NCI-H748 treated with DMSO at 0.1 percent for 48 hours (cell line): ENCODE data around the gene FXYD3.
"Not testable (repeated sequence)": the region's sequence is repeated elsewhere in the genome, so short reads cannot be mapped to it uniquely, and the experiment has no call there.

ENCODE experiments used
- DNase-seq: peaks from one replicate; lab custom pipeline; 2025; lab: John Stamatoyannopoulos, UW

Gene FXYD3

GRCh38 chr19:35125270-35125717 lies 9.7 kb downstream of the FXYD3 start:
- DNase-seq = no peak

DNA sequence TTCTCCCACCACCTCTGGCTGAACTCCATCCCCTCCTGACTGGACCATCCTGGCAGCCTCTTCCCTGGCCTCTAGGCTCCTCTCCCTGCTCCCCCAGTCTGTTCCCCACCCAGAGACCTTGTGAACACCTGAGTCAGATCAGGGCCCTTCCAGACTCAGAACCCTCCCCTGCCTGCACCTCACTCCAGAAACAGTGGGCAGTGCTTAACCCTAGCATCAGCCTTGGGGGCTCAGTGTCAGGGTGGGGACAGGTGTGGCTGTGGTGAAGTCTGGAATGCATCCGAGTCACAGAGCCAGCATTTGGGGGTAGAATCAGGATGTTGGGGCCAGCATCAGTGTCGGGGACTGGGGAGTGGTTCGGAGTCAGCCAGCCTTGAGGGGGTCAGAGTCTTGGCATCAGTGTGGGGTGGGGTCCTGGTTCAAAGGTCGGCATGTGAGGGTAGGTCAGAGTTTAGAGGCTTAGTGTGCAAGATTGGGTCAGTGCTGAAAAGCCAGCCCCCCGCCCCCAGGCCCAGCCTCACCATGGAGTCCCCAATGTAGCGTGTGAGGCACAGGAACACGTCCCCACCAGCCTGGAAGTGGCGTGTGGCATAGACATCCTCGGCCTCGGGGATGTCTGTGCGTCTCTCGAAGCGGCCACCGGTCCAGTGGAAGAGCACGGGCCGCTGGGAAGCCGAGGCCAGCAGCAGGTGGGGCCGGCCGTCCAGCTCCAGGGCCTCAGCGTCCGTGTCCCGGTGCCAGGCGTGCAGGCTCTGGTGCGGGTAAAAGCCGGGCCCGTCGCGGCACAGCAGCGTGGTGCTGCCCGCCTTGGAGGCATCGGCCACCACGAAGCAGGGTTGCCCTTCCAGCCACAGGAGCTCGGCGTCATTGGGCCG lies 10.4 kb downstream of the FXYD3 start:
- DNase-seq = no peak

GRCh38 chr19:35126624-35126959 lies 11.0 kb downstream of the FXYD3 start:
- DNase-seq = no peak

- DNase-seq = no peak
Measured at GRCh38 chr19:35127871-35128270, 12.2 kb downstream of the FXYD3 start.

GRCh38 chr19:35128398-35129057 lies 12.9 kb downstream of the FXYD3 start:
- DNase-seq = no peak

DNA sequence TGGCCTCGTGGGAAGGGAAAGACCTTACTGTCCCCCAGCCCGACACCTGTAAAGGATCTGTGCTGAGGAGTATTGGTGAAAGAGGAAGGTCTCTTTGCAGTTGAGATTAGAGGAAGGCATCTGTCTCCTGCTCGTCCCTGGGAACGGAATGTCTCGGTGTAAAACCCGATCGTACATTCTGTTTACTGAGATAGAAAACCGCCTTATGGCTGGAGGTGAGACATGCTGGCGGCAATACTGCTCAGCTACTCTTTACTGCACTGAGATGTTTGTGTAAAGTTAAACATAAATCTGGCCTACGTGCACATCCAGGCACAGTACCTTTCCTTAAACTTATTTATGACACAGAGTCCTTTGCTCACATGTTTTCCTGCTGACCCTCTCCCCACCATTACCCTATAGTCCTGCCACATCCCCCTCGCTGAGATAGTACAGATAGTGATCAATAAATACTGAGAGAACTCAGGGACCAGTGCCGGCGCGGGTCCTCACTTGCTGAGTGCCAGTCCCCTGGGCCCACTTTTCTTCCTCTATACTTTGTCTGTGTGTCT lies 14.2 kb downstream of the FXYD3 start:
- not testable (repeated sequence) for DNase-seq

GRCh38 chr19:35130761-35131720 lies 15.4 kb downstream of the FXYD3 start:
- DNase-seq = no peak

GRCh38 chr19:35132254-35132653 lies 16.6 kb downstream of the FXYD3 start:
- DNase-seq = no peak

- no peak for DNase-seq
Measured at GRCh38 chr19:35133826-35134225, 18.2 kb downstream of the FXYD3 start.

- DNase-seq = no peak
Measured at GRCh38 chr19:35134601-35135242, 19.1 kb downstream of the FXYD3 start, which contains the start of gene LGI4. Gene LGI4 (minus strand): TSS chr19:35135059. CDS start chr19:35134680, 379 bp downstream.

GRCh38 chr19:35135389-35135909 lies 19.8 kb downstream of the FXYD3 start:
- peak; percentile 21 for DNase-seq

GRCh38 chr19:35136231-35136630 lies 20.6 kb downstream of the FXYD3 start:
- DNase-seq = no peak

DNA sequence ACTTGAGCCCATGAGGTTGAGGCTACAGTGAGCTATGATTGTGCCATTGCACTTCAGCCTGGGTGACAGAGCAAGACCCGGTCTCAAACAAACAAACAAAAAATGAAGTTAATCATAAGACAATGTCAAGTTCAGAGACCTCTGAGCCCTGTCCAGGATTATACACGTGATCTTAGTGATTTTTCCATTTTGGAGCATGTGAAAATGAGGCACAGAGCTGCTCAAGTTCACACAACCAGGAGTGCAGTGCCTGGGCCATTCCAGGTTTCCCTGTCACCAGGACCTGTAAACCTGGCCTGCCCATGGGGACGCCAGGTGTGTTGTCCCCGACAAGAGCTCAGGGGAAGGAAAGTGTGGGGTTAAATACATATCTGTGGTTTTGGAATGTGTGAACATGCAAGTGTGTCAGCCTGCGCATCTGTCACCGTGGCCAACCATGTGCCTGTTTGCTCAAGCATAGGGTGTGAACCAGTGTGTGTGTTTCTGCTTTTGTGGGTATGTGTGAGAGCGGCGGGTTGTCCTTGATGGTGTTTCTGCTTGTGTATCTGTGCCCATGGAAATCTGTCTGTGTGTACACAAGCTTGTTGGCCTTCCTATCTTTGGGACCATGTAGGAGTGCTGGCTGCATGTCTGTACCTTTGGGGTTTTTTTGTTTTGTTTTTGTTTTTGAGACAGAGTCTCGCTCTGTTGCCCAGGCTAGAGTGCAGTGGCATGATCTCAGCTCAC lies 21.5 kb downstream of the FXYD3 start:
- no peak for DNase-seq

- no peak for DNase-seq
Measured at GRCh38 chr19:35138305-35138892, 22.8 kb downstream of the FXYD3 start, which contains the start of gene FXYD1. Gene FXYD1 (plus strand): TSS chr19:35138824. CDS start chr19:35140080, 1,256 bp downstream.

- no peak for DNase-seq
Measured at GRCh38 chr19:35140207-35140961, 24.8 kb downstream of the FXYD3 start.

- DNase-seq = peak; percentile 80
Measured at GRCh38 chr19:35140962-35141836, 25.6 kb downstream of the FXYD3 start.

GRCh38 chr19:35141837-35142605 lies 26.4 kb downstream of the FXYD3 start:
- DNase-seq = no peak
